Stimulated activated memory B cell treated with anti-CD40 and anti-IgM and Interleukin-4, amounts not matched to agents 10 μg/mL and 1 μg/mL and 100 μg/mL, for 72 hours (primary cell): ENCODE results near the gene PRDM2.

Source experiments
- ATAC-seq: fragments of 150-1000 bp; cut with Tn5 transposase; 2 replicates; pipeline ENCODE4 v1.10.0; 2021
- H3K27ac Mint-ChIP-seq: one replicate; pipeline ENCODE4 v1.8.0; 2022; ENCODE audit warnings: mild to moderate bottlenecking, mixed read lengths
- H3K27me3 Mint-ChIP-seq: one replicate; pipeline ENCODE4 v1.8.0; 2022; ENCODE audit warnings: mixed read lengths
- H3K36me3 Mint-ChIP-seq: one replicate; pipeline ENCODE4 v1.8.0; 2022; ENCODE audit warnings: mixed read lengths
- H3K4me1 Mint-ChIP-seq: one replicate; pipeline ENCODE4 v1.8.0; 2022; ENCODE audit warnings: mixed read lengths
- H3K4me3 Mint-ChIP-seq: one replicate; pipeline ENCODE4 v1.8.0; 2022; ENCODE audit warnings: mild to moderate bottlenecking, moderate library complexity, mixed read lengths
- H3K9me3 Mint-ChIP-seq: one replicate; pipeline ENCODE4 v1.8.0; 2022; ENCODE audit warnings: mixed read lengths

Gene PRDM2

DNA sequence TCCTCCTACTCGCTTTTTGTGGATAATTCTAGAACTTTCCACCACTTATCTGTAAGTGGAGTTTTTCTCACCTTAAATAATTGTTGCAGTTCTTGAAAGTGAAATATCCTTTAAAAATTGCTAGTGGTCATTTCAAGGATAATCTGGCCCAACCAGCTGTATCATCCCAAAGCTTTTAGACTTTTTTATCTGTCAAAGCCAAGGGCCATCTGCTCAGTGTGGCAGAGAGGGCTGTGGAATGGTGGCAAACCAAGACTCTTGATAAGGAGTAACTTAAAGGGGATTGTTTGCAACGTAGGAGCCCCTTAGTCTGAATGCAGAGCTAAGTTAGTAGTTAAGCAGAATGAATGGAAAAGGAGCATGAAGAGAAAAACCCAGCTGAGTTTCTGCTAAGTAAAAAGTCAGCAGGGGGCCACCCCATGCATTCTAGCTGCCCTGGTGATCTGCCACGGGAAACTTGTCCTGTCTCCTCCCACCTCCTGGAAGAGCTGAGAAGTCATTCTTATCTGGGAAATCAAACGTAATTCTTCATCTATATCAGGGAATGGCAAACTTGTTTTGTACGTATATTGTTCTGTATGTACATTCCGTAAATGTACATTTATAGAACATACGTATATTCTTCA lies 169.3 kb downstream of the PRDM2 start:
- Mint-ChIP-seq H3K9me3 (peaks cover 7% of the 10 kb centered on the region), H3K27ac (no peak overlapping the region), H3K4me3 (no peak overlapping the region), H3K4me1 (no peaks in the 10 kb centered on the region), H3K36me3 (no peaks in the 10 kb centered on the region), H3K27me3 (peaks cover 23% of the 10 kb centered on the region)
- ATAC-seq, result no peak

DNA sequence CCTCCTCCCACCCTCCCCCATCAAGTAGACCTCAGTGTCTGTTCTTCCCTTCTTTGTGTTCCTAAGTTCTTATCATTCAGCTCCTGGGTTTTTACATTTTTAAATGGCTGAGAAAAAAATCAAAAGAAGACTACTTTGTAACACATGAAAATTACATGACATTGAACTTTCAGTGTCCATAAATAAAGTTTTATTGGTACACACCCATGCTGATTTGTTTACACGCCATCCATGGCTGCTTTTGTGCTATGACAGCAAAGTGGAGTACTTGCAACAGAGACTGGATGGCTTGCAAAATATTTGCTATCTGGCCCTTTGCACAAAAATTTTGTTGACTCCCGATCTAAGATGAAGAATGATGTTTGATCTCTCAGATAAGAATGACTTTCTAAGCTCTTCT lies 171.4 kb downstream of the PRDM2 start:
- no peak overlapping the region for H3K27ac Mint-ChIP-seq
- no peaks in the 10 kb centered on the region for H3K36me3 Mint-ChIP-seq
- ATAC-seq, result no peak
- H3K9me3 Mint-ChIP-seq, result peaks cover 8% of the 10 kb centered on the region
- H3K27me3 Mint-ChIP-seq, result peaks cover 31% of the 10 kb centered on the region
- H3K4me3 Mint-ChIP-seq, result no peak overlapping the region
- no peaks in the 10 kb centered on the region for H3K4me1 Mint-ChIP-seq

DNA sequence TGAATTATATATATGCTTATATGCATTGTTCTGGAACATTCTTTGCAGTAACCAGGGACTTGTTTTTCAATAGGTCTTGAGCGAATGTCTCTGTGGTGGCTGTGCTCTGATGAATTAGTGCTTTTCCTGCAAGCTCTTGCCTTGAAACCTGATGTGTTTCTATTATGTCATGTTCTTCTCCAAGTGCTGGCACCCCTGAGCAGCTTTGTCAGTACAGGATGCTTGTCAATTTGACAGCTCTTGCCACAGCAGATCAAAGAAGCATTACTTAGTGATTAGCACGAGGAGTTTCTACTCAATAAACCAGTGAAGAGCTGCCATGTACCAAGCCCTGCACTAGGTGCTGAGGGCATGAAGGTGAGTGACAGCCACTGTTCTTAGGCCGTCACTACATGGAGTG lies 171.9 kb downstream of the PRDM2 start:
- Mint-ChIP-seq H3K4me3 (no peak overlapping the region), H3K27me3 (peaks cover 33% of the 10 kb centered on the region), H3K9me3 (peaks cover 8% of the 10 kb centered on the region), H3K27ac (no peak overlapping the region), H3K4me1 (no peaks in the 10 kb centered on the region), H3K36me3 (no peaks in the 10 kb centered on the region)
- ATAC-seq, result no peak

DNA sequence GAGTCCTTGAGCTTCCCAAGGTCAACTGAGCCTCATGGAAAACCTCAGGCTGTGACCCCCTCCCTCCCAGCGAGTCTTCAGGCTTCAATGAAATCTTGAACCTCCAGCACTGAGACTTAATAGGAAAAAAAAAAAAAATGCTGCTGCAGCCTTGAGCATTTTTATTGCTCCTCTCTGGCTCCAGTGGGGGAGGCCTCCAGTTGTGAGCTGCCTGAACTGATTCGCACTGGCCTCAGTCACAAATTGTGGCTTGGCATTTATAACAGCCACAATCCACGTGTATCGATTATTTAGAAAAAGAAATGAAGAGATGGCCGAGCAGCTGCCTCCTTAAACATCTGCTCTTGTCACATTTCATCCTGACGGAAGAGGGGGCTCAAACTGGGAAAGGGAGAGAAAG lies 173.0 kb downstream of the PRDM2 start:
- H3K9me3 Mint-ChIP-seq, result peaks cover 8% of the 10 kb centered on the region
- peaks cover 45% of the 10 kb centered on the region for H3K27me3 Mint-ChIP-seq
- H3K27ac Mint-ChIP-seq, result no peak overlapping the region
- ATAC-seq, result no peak
- no peaks in the 10 kb centered on the region for H3K36me3 Mint-ChIP-seq
- H3K4me3 Mint-ChIP-seq, result no peak overlapping the region
- H3K4me1 Mint-ChIP-seq, result no peaks in the 10 kb centered on the region
